ENCODE data around the gene SRSF2. TPM values are rescaled to one million over a fixed set of nuclear protein-coding genes. Genes with fewer than 3 reads are reported as not detected.

The SRSF2 gene
- total and polyA plus RNA-seq, 9 donors, result 126 to 245 (median 166) TPM

DNA sequence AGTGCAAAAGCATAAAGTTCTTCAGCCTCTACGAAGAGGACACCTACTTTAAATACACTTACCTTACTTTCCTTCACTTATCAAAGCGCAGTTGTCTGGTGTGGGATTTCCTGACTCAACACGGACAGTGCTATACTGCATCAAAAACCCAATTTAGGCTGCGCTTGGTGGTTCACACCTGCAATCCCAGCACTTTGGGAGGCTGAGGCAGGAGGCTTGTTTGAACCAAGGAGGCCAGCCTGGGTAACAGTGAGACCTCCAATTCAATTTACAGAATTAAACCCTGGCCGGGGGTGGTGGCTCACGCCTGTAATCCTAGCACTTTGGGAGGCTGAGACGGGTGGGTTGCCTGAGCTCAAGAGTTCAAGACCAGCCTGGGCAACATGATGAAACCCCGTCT lies 14.9 kb downstream of the SRSF2 start:
- H3K27me3 ChIP-seq, result no peaks in the 10 kb centered on the region
- TF ChIP-seq, protein P1, sequence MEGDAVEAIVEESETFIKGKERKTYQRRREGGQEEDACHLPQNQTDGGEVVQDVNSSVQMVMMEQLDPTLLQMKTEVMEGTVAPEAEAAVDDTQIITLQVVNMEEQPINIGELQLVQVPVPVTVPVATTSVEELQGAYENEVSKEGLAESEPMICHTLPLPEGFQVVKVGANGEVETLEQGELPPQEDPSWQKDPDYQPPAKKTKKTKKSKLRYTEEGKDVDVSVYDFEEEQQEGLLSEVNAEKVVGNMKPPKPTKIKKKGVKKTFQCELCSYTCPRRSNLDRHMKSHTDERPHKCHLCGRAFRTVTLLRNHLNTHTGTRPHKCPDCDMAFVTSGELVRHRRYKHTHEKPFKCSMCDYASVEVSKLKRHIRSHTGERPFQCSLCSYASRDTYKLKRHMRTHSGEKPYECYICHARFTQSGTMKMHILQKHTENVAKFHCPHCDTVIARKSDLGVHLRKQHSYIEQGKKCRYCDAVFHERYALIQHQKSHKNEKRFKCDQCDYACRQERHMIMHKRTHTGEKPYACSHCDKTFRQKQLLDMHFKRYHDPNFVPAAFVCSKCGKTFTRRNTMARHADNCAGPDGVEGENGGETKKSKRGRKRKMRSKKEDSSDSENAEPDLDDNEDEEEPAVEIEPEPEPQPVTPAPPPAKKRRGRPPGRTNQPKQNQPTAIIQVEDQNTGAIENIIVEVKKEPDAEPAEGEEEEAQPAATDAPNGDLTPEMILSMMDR (IDR thresholded peaks at IDR 0.05), result no peak
- TF ChIP-seq EP300 (IDR thresholded peaks at IDR 0.05) (no peak), POLR2A (IDR thresholded peaks at IDR 0.05) (no peak)
- H3K27ac ChIP-seq, result no peak overlapping the region
- H3K36me3 ChIP-seq, result no peaks in the 10 kb centered on the region
- H3K9me3 ChIP-seq, result no peaks in the 10 kb centered on the region
- DNase-seq, result no peak
- H3K4me3 ChIP-seq, result no peak overlapping the region
- 88 to 93% (median 90%) methylated on average over 8 of the region's 8 CpGs for WGBS, 3 donors
- intact Hi-C loops (cut with DNase I), result loop anchor here in 2 of 4 donors (5.0 to 10.0 kb wide), 2 partner anchors 35 to 47 kb away; no protein-coding TSS in a partner anchor
- H3K4me1 ChIP-seq (ENCODE audit: insufficient read depth), result peaks cover 3% of the 10 kb centered on the region

GRCh38 chr17:76721463-76721862 lies 15.7 kb downstream of the SRSF2 start:
- Histone ChIP-seq H3K4me3 (no peak overlapping the region), H3K27me3 (no peaks in the 10 kb centered on the region), H3K9me3 (no peaks in the 10 kb centered on the region), H3K27ac (no peak overlapping the region), H3K4me1 (ENCODE audit: insufficient read depth) (peaks cover 3% of the 10 kb centered on the region), H3K36me3 (no peaks in the 10 kb centered on the region)
- TF ChIP-seq, protein P1 (IDR thresholded peaks at IDR 0.05), result no peak
- TF ChIP-seq POLR2A (IDR thresholded peaks at IDR 0.05) (no peak), EP300 (IDR thresholded peaks at IDR 0.05) (no peak)
- 60 to 78% (median 66%) methylated on average over 10 of the region's 10 CpGs for WGBS, 3 donors
- intact Hi-C loops (cut with DNase I), result loop anchor here in 2 of 4 donors (5.0 to 10.0 kb wide), 2 partner anchors 34 to 47 kb away; no protein-coding TSS in a partner anchor
- DNase-seq, result no peak

GRCh38 chr17:76720941-76721340 lies 16.2 kb downstream of the SRSF2 start:
- no peaks in the 10 kb centered on the region for H3K36me3 ChIP-seq

DNA sequence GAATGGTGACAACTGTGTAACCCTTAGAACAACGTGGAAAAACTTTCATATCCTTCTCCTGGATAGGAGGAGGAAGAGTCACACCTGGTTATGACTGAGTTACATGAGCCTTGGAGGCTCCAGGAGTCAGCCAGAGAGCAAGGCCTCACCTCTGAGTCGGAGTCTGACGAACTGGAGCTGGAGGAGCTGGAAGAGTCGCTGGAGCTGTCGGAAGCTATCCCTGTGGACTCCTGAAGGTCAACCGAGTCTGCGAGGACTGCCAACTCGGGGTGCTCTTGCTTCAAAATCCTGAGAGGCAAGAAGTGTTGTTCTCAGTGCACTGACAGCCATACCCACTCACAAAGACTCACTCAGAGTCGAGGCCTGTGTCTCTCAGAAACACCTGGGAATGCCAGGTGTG lies 16.9 kb downstream of the SRSF2 start:
- no peak for DNase-seq
- peaks cover 3% of the 10 kb centered on the region for H3K4me1 ChIP-seq (ENCODE audit: insufficient read depth)
- no peaks in the 10 kb centered on the region for H3K27me3 ChIP-seq
- H3K4me3 ChIP-seq, result no peak overlapping the region
- intact Hi-C loops (cut with DNase I), result loop anchor here in 2 of 4 donors (5.0 to 10.0 kb wide), 2 partner anchors 33 to 45 kb away; no protein-coding TSS in a partner anchor
- no peaks in the 10 kb centered on the region for H3K36me3 ChIP-seq
- TF ChIP-seq EP300 (IDR thresholded peaks at IDR 0.05), result no peak
- no peak for TF ChIP-seq POLR2A (IDR thresholded peaks at IDR 0.05)
- TF ChIP-seq, protein P1 (IDR thresholded peaks at IDR 0.05), result no peak
- H3K27ac ChIP-seq, result no peak overlapping the region
- no peaks in the 10 kb centered on the region for H3K9me3 ChIP-seq
- 78 to 87% (median 84%) methylated on average over 9 of the region's 9 CpGs for WGBS, 3 donors

More at GRCh38 chr17:76720941-76721340, 16.2 kb downstream of the SRSF2 start:
- H3K4me3 ChIP-seq, result no peak overlapping the region
- no peak for TF ChIP-seq EP300 (IDR thresholded peaks at IDR 0.05)
- TF ChIP-seq, protein P1 (IDR thresholded peaks at IDR 0.05), result no peak
- TF ChIP-seq POLR2A (IDR thresholded peaks at IDR 0.05), result no peak
- H3K4me1 ChIP-seq (ENCODE audit: insufficient read depth), result peaks cover 3% of the 10 kb centered on the region
- intact Hi-C loops (cut with DNase I), result loop anchor here in 2 of 4 donors (5.0 to 10.0 kb wide), 2 partner anchors 34 to 46 kb away; no protein-coding TSS in a partner anchor
- 87 to 92% (median 87%) methylated on average over 9 of the region's 9 CpGs for WGBS, 3 donors
- H3K9me3 ChIP-seq, result no peaks in the 10 kb centered on the region
- no peak for DNase-seq
- no peak overlapping the region for H3K27ac ChIP-seq
- no peaks in the 10 kb centered on the region for H3K27me3 ChIP-seq
